DMS114 treated with DMSO at 0.1 percent for 48 hours (cell line): Measurements from ENCODE around the gene RER1.

Source experiments
- DNase-seq: peaks from one replicate; lab custom pipeline; 2025; ENCODE audit not compliant: unreplicated experiment; lab: John Stamatoyannopoulos, UW

RER1 gene

DNA sequence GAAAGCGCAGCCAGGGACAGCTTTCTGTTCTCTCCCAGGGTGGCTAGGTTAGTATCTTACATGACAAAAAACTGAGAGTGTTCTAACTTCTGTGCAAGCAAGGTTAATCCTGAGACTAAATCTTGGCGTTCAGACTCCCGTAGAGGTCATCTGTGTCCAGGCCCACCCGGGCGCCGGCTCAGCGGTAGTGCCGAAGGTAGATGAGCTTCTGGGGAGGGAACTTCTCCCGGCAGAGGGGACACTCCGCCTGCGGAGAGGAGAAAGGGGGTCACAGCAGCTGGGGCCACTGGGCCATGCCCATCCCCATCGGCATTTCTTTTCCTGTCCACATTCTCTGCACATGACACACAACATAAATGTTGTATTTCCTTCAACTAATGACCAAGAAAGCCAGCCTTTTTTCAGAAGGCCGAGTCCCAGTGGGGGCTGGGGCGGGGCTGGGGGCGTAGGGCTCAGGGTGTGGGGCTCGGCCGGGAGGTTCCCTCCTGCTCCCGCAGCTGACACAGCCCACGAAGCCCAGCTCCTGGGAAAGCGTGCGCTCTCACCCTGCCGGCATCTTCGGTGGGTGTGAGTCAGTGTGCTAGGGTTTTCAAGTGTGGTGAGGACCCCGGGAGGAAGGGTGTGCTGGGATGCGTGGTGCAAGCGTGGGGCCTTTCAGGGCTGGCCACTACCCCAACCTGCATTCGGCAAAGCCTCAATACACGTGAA, 14.1 kb downstream of the RER1 start:
- no peak for DNase-seq

DNA sequence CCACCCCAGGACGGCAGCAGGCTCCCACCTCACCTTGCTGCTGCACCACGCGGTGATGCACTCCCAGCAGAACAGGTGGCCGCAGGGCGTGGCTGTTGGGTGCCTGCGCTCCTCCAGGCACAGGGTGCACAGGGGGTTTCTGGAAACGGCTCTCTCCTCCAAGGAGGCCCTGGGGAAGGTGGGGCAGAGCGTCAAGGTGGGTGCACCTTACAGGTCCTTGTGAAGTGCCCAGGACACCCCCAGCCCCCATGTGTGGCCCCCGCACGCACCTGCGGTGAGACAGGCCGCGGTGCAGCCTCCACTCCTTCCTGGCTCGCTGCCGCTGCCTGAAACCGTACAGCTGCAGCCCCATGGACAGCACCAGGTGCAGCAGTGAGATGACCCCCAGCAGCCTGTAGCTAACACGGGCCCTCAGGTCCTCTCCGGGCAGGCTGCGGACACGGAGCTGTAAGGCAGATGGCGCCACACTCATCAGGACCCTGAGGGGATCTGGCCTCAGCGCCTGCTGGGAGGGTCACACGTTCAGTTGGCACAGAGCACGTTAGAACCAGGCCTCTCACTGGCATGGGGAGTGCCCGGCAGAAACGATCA, 14.9 kb downstream of the RER1 start:
- no peak for DNase-seq

GRCh38 chr1:2407166-2407990, 15.7 kb downstream of the RER1 start:
- DNase-seq = no peak

GRCh38 chr1:2407991-2408275, 16.3 kb downstream of the RER1 start:
- DNase-seq = no peak

- no peak for DNase-seq
Observed at GRCh38 chr1:2408456-2408855, 16.8 kb downstream of the RER1 start.

DNA sequence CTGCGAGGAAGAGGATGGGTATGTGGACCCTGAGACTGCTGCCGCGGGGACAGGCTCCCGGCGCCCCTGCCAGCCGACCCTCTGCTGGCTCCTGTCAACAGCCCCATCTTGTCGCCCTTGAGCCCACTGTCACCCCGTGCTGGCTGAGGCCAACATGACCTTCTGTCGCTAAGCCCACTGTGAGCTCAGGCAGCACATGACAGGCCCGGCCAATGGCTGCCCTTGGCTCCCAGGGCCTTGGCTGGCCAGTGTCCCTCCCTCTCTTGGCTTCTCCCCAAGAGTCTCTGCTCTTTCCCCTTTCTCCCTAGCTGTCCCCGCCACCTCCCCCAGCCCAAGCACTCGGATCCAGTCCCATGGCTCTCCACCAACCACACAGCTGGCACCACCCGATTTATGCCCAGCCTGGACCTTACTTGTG, 17.2 kb downstream of the RER1 start:
- DNase-seq = no peak

DNA sequence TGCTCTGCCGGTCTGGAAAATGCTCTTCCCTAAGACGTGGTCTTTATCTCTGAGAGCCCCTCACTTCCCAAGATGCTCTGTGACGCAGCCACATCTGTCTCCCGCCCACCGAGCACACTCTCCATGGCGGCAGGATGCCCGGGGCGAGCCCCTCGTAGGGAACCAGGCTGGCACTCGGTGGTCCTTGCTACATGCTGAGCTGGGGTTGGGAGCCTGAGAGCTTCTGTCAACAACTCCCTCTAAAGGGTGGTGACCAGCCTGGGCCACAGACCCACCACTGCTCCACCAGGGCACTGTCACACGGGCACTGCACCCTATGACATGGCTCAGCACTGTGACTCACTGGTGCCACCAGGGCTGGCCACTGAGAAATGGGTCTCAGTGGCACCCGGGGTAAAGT, 18.1 kb downstream of the RER1 start:
- no peak for DNase-seq

- no peak for DNase-seq
Observed at GRCh38 chr1:2411801-2412394, 20.3 kb downstream of the RER1 start.

- DNase-seq = peak; percentile 89
Observed at GRCh38 chr1:2412395-2412772, 20.7 kb downstream of the RER1 start, which contains the start of gene PEX10. Gene PEX10, minus strand, starts transcription at chr1:2412564. Its CDS starts 62 bp downstream, at chr1:2412502.

GRCh38 chr1:2412773-2413494, 21.3 kb downstream of the RER1 start:
- no peak for DNase-seq

- DNase-seq = no peak
Observed at GRCh38 chr1:2413495-2414296, 22.1 kb downstream of the RER1 start.

- DNase-seq = peak; percentile 41
Observed at GRCh38 chr1:2414297-2414958, 22.8 kb downstream of the RER1 start.

DNA sequence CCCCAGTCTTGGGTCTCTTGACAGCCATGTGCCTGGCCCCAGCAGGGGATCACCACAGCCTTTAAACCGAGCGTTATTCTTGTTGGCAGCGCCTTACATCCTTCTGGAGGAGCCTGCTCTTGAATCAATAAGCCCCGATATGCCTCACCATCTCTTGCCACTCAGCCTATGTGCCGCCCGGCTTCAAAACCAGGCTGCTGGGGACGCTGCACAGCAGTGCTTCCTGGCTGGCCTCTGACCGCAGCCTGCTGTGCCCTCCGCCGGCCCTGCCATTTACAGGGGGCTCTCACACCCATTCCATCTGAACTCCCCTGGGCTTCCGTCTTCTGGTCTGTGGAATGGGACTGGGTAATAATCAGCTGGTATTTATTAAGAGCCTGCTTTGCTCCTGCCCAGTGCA, 23.7 kb downstream of the RER1 start:
- DNase-seq = no peak

GRCh38 chr1:2415801-2416208, 24.2 kb downstream of the RER1 start:
- no peak for DNase-seq

GRCh38 chr1:2416403-2416802, 24.8 kb downstream of the RER1 start:
- no peak for DNase-seq

DNA sequence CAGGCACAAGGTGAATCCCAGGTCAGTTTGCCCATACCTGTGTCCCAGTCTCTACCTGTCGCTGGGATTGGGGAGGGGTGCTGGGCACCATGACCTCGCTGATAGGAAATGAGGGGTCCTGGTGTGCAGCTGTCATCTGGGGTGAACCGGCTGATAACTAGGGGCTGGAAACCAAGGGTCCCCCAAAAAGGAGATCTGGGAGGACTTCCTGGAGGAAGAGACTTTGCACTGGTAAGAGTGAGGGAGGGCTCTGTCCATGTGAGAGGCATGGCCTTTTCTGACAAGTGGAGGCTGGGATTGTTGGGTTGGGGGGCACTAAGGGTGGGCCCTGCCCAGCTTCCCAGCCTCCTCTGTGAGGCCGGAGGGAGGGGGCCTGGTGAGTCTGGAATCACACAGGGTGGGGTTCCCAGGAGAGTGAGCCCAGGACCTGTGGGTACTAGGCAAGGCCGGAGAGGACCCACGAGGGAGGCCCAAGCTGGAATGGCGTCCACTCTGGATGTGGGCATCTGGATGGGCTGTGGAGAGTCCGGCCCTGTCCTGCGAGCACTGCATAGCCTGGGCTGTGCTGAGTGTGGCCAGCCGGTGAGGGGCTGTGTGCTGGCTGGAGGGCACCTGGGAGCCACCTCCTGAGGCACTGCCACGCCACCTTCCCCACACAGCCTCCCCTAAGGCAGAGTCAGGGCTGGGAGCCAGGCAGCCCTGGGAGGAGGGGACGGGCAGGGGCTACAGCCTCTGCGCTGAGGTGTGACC, 25.6 kb downstream of the RER1 start:
- DNase-seq = no peak

- no peak for DNase-seq
Observed at GRCh38 chr1:2417833-2418225, 26.2 kb downstream of the RER1 start.

GRCh38 chr1:2418791-2419320, 27.2 kb downstream of the RER1 start:
- no peak for DNase-seq

GRCh38 chr1:2419416-2419815, 27.8 kb downstream of the RER1 start:
- DNase-seq = no peak
